ENCODE measurements around the gene DBNDD2. TPM values are rescaled to one million over a fixed set of nuclear protein-coding genes. Genes with fewer than 3 reads are reported as not detected.

DBNDD2 gene
- total RNA-seq, 4 donors from 2014 or later, result 12.1 to 47.4 (median 20.9) TPM

DNA sequence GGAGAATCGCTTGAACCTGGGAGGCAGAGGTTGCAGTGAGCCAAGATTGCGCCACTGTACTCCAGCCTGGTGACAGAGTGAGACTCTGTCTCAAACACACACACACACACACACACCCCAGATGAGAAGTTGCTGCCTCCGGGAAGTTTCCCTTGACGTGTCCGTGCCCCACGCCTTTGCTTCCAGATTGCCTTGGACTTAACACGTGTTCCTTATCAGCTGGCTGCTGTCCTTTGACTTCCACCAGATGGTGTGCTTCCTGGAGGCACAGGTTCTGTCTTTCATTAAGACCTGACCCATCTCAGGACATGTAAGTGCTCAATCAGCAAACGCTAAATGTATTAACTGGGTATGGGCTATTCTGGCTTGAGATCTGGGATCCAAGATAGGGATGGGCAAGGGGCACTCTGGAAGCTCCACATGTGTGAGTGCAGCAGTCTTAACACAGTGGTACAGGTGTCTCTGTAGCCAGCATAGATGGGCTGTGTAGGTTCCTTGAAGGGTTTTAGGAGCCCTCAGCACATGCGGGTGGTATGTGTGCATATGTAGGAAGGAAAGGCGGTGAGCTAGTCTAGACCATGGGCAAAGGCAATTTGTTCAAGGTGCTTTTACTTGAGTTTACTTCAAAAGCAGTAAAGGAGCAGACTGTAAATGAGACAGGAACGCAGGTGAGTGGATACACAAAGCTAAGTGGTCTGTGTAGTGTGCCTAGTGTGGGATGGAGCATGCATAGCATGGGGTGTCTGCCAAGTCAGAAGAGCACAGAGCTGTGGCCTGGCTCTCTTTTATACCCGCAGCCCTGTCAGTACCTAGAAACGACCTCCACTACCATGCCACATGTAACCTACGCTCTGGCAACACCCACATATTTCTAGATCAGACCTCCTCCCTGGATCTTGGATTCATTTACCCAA, 19.4 kb downstream of the DBNDD2 start:
- intact Hi-C loops (cut with DNase I), result no loop called here
- DNase-seq, result no peak
- Histone ChIP-seq H3K9me3 (no peaks in the 10 kb centered on the region), H3K36me3 (peaks cover 24 to 28% of the 10 kb centered on the region in 2 donors), H3K27ac (no peak overlapping the region), H3K27me3 (no peaks in the 10 kb centered on the region), H3K4me1 (no peaks in the 10 kb centered on the region), H3K4me3 (replicated peaks in 1 of 3) (no peak overlapping the region)
- no peak for TF ChIP-seq POLR2A (IDR thresholded peaks at IDR 0.05)
- TF ChIP-seq, protein P1, sequence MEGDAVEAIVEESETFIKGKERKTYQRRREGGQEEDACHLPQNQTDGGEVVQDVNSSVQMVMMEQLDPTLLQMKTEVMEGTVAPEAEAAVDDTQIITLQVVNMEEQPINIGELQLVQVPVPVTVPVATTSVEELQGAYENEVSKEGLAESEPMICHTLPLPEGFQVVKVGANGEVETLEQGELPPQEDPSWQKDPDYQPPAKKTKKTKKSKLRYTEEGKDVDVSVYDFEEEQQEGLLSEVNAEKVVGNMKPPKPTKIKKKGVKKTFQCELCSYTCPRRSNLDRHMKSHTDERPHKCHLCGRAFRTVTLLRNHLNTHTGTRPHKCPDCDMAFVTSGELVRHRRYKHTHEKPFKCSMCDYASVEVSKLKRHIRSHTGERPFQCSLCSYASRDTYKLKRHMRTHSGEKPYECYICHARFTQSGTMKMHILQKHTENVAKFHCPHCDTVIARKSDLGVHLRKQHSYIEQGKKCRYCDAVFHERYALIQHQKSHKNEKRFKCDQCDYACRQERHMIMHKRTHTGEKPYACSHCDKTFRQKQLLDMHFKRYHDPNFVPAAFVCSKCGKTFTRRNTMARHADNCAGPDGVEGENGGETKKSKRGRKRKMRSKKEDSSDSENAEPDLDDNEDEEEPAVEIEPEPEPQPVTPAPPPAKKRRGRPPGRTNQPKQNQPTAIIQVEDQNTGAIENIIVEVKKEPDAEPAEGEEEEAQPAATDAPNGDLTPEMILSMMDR (IDR thresholded peaks at IDR 0.05), result no peak
- WGBS, 2 donors, result 84 to 90% methylated on average over 14 of the region's 14 CpGs

GRCh38 chr20:45429618-45430017, 21.5 kb downstream of the DBNDD2 start:
- Histone ChIP-seq H3K9me3 (no peaks in the 10 kb centered on the region), H3K27ac (no peak overlapping the region), H3K4me1 (no peaks in the 10 kb centered on the region), H3K4me3 (replicated peaks in 1 of 3) (no peak overlapping the region), H3K27me3 (no peaks in the 10 kb centered on the region), H3K36me3 (peaks cover 10 to 11% of the 10 kb centered on the region in 2 donors)
- intact Hi-C loops (cut with DNase I), result no loop called here
- TF ChIP-seq, protein P1 (IDR thresholded peaks at IDR 0.05), result no peak
- TF ChIP-seq POLR2A (IDR thresholded peaks at IDR 0.05), result no peak
- no peak for DNase-seq
- WGBS, 2 donors, result 74 to 84% methylated on average over 2 of the region's 2 CpGs

GRCh38 chr20:45432294-45432693, 24.2 kb downstream of the DBNDD2 start:
- no peak for DNase-seq
- intact Hi-C loops (cut with DNase I), result no loop called here
- no peaks in the 10 kb centered on the region for H3K36me3 ChIP-seq
- no peak overlapping the region for H3K27ac ChIP-seq
- 72 to 88% methylated on average over 5 of the region's 5 CpGs for WGBS, 2 donors
- TF ChIP-seq, protein P1 (IDR thresholded peaks at IDR 0.05), result no peak
- TF ChIP-seq POLR2A (IDR thresholded peaks at IDR 0.05), result no peak
- H3K4me1 ChIP-seq, result no peaks in the 10 kb centered on the region
- no peak overlapping the region for H3K4me3 ChIP-seq (replicated peaks in 1 of 3)
- no peaks in the 10 kb centered on the region for H3K27me3 ChIP-seq
- H3K9me3 ChIP-seq, result no peaks in the 10 kb centered on the region

- intact Hi-C loops (cut with DNase I), result no loop called here
- Histone ChIP-seq H3K9me3 (no peaks in the 10 kb centered on the region), H3K4me1 (no peaks in the 10 kb centered on the region), H3K27me3 (no peaks in the 10 kb centered on the region), H3K27ac (no peak overlapping the region), H3K4me3 (replicated peaks in 1 of 3) (no peak overlapping the region), H3K36me3 (no peaks in the 10 kb centered on the region)
- TF ChIP-seq POLR2A (IDR thresholded peaks at IDR 0.05), result no peak
- TF ChIP-seq, protein P1 (IDR thresholded peaks at IDR 0.05), result no peak
- no peak for DNase-seq
- 82 to 85% methylated on average over 3 of the region's 3 CpGs for WGBS, 2 donors
These were observed 25.2 kb downstream of the DBNDD2 start for GRCh38 chr20:45433316-45433715.

GRCh38 chr20:45433976-45434375, 25.9 kb downstream of the DBNDD2 start:
- H3K9me3 ChIP-seq, result no peaks in the 10 kb centered on the region

More at GRCh38 chr20:45433976-45434375, 25.9 kb downstream of the DBNDD2 start:
- Histone ChIP-seq H3K27me3 (no peaks in the 10 kb centered on the region), H3K27ac (no peak overlapping the region), H3K36me3 (no peaks in the 10 kb centered on the region), H3K4me3 (replicated peaks in 1 of 3) (no peak overlapping the region), H3K4me1 (no peaks in the 10 kb centered on the region)
- intact Hi-C loops (cut with DNase I), result no loop called here
- WGBS, 2 donors, result 91 to 93% methylated on average over 4 of the region's 4 CpGs
- TF ChIP-seq, protein P1 (IDR thresholded peaks at IDR 0.05), result no peak
- TF ChIP-seq POLR2A (IDR thresholded peaks at IDR 0.05), result no peak
- no peak for DNase-seq

Measured in thyroid gland (tissue), 4 donors.